GM12878 (cell line): ENCODE results near the gene NUDT6. TPM values are rescaled to one million over a fixed set of nuclear protein-coding genes. Genes with fewer than 3 reads are reported as not detected.

ENCODE experiments used
- ATAC-seq: fragments of 200-7000 bp; cut with Tn5 transposase; 3 replicates; pipeline ENCODE4 v1.9.1; 2020; ENCODE audit warnings: mild to moderate bottlenecking, moderate library complexity
- BruUV-seq: library from RNA; stranded (reverse); fragments of 400-500 nt; replicated peaks from 2 replicates; lab custom pipeline; 2021; lab: Mats Ljungman, UMichigan
- CTCF ChIA-PET: fragments of 300-600 bp; sonication (Branson Sonifier 250); formaldehyde crosslinking; extraction: SDS; loops from one replicate; lab custom pipeline; 2021; ENCODE audit warnings: inconsistent platforms; lab: Yijun Ruan, JAX
- POLR2A ChIA-PET: fragments of 350-600 bp; formaldehyde crosslinking; extraction: SDS; loops from one replicate; lab custom pipeline; 2021; ENCODE audit warnings: inconsistent platforms; lab: Charles Lee
- RAD21 ChIA-PET: fragments of 300-600 bp; sonication (Branson Sonifier 250); formaldehyde crosslinking; loops from one replicate; lab custom pipeline; 2023; ENCODE audit warnings: antibody characterized with exemption; ENCODE audit not compliant: unreplicated experiment; lab: Charles Lee
- SMC1A ChIA-PET: fragments of 300-600 bp; sonication (Branson Sonifier 250); formaldehyde crosslinking; loops from one replicate; lab custom pipeline; 2023; ENCODE audit not compliant: unreplicated experiment, uncharacterized antibody; lab: Charles Lee
- DNase-seq: peaks from one replicate; pipeline ENCODE4 v3.0.0-alpha.2; 2011; ENCODE audit warnings: low read depth, low spot score
- FAIRE-seq: peaks from 3 replicates; lab custom pipeline; 2011; peaks lifted over from hg19 to GRCh38; lab: Jason Lieb, UNC
- H2AFZ ChIP-seq: 2 replicates; pipeline ENCODE4 v1.6.0; 2011; ENCODE audit warnings: low read depth, low read length, control low read depth; ENCODE audit not compliant: control insufficient read depth
- H3K27ac ChIP-seq: 2 replicates; pipeline ENCODE4 v1.5.1; 2011; ENCODE audit warnings: control low read depth; ENCODE audit not compliant: control insufficient read depth, insufficient read depth
- H3K27me3 ChIP-seq, 2 experiments: replicated peaks in 1 of 2; 2 replicates each; pipeline versions ENCODE4 v1.6.0 to v1.6.1; 2011; ENCODE audit warnings: low read length in 1 of 2; ENCODE audit not compliant: control insufficient read depth in 2 of 2, insufficient read depth in 2 of 2
- H3K36me3 ChIP-seq, 2 experiments: 2 replicates each; pipeline ENCODE4 v1.5.1; 2011; ENCODE audit warnings: low read length in 1 of 2; ENCODE audit not compliant: control insufficient read depth in 2 of 2, insufficient read depth in 2 of 2
- H3K4me1 ChIP-seq: 2 replicates; pipeline ENCODE4 v1.6.1; 2011; ENCODE audit warnings: mild to moderate bottlenecking, low read length, moderate library complexity, mixed read lengths; ENCODE audit not compliant: control insufficient read depth, insufficient read depth
- H3K4me2 ChIP-seq: 2 replicates; pipeline ENCODE4 v1.6.0; 2011; ENCODE audit warnings: control low read depth; ENCODE audit not compliant: control insufficient read depth, insufficient read depth
- H3K4me3 ChIP-seq: fragments of 200-600 bp; sonication (generic); 2 replicates; pipeline ENCODE4 v1.5.1; 2016
- H3K79me2 ChIP-seq: 2 replicates; pipeline ENCODE4 v1.6.0; 2011; ENCODE audit warnings: low read length; ENCODE audit not compliant: control insufficient read depth, insufficient read depth
- H3K9ac ChIP-seq: 2 replicates; pipeline ENCODE4 v1.8.0; 2011; ENCODE audit warnings: low read length, control low read depth, mixed read lengths; ENCODE audit not compliant: control insufficient read depth, insufficient read depth
- H3K9me3 ChIP-seq: replicated peaks from 3 replicates; pipeline ENCODE4 v1.5.1; 2011; ENCODE audit warnings: mild to moderate bottlenecking, low read length; ENCODE audit not compliant: control insufficient read depth, insufficient read depth
- H4K20me1 ChIP-seq: 2 replicates; pipeline ENCODE4 v1.6.0; 2011; ENCODE audit not compliant: control insufficient read depth, insufficient read depth
- BCL11A ChIP-seq: IDR thresholded peaks from 2 replicates; pipeline ENCODE4 v1.6.1; 2011; ENCODE audit warnings: low read depth, low read length
- HDGF ChIP-seq: fragments of 450-650 bp; IDR thresholded peaks from 2 replicates; pipeline ENCODE4 v1.6.1; 2016; ENCODE audit warnings: antibody characterized with exemption
- PAX8 ChIP-seq: fragments of 450-650 bp; IDR thresholded peaks from 2 replicates; pipeline ENCODE4 v1.6.1; 2017; ENCODE audit warnings: mild to moderate bottlenecking, moderate library complexity
- PML ChIP-seq: IDR thresholded peaks from 2 replicates; pipeline ENCODE4 v1.6.1; 2012; ENCODE audit warnings: low read length, inconsistent platforms
- RB1 ChIP-seq: fragments of 450-650 bp; formaldehyde crosslinking; IDR thresholded peaks from 2 replicates; pipeline ENCODE4 v1.6.1; 2017; ENCODE audit warnings: mild to moderate bottlenecking, borderline replicate concordance
- SMAD5 ChIP-seq: IDR thresholded peaks from 2 replicates; pipeline ENCODE4 v1.6.1; 2016; ENCODE audit warnings: antibody characterized with exemption, low read depth
- SPI1 ChIP-seq: IDR thresholded peaks from 2 replicates; pipeline ENCODE4 v1.6.1; 2011; ENCODE audit warnings: low read depth, mild to moderate bottlenecking, low read length, moderate library complexity, borderline replicate concordance; ENCODE audit not compliant: insufficient read depth
- SREBF1 ChIP-seq: IDR thresholded peaks from 2 replicates; pipeline ENCODE4 v1.6.1; 2012; ENCODE audit warnings: mild to moderate bottlenecking, low read length
- STAT3 ChIP-seq: IDR thresholded peaks from 2 replicates; pipeline ENCODE4 v1.6.1; 2011; ENCODE audit warnings: low read depth, low read length, improper control_type of control experiment
- TCF3 ChIP-seq: IDR thresholded peaks from 2 replicates; pipeline ENCODE4 v1.6.1; 2012; ENCODE audit warnings: low read depth, mild to moderate bottlenecking, low read length, borderline replicate concordance; ENCODE audit not compliant: insufficient read depth
- WRNIP1 ChIP-seq: IDR thresholded peaks from 2 replicates; pipeline ENCODE4 v1.6.1; 2011; ENCODE audit warnings: low read depth, low read length, improper control_type of control experiment, borderline replicate concordance
- ZNF384 ChIP-seq: IDR thresholded peaks from 2 replicates; pipeline ENCODE4 v1.6.1; 2012; ENCODE audit warnings: low read depth, mild to moderate bottlenecking, low read length, improper control_type of control experiment, borderline replicate concordance
- WGBS: methylation state at CpG from one replicate; pipeline ENCODE4 v1.1.6; 2016; ENCODE audit warnings: low lambda C conversion rate; ENCODE audit not compliant: insufficient replicate concordance, insufficient coverage; ENCODE audit errors: missing lambda C conversion rate; 5-methylcytosine and 5-hydroxymethylcytosine counted together
- in situ Hi-C: fragments of 300-500 bp; cut with MboI; formaldehyde crosslinking; loops from 9 replicates; pipeline ENCODE4 v1.14.3; 2018; ENCODE audit warnings: mixed read lengths
- intact Hi-C: fragments of 100-400 bp; cut with micrococcal nuclease; formaldehyde crosslinking; loops from one replicate; pipeline ENCODE4 v1.14.2; 2022; ENCODE audit not compliant: unreplicated experiment
- polyA plus RNA-seq, 11 experiments: library from polyadenylated mRNA; depleted of rRNA in 4 of 11; unstranded in 6 of 11; stranded (reverse) in 5 of 11; fragments of >200 nt; fragmentation: Nextera tagmentation in 4 of 11; fragmentation: Illumina TruSeq in 1 of 11; extraction: Ambion mirVana in 4 of 11; extraction: Trizol in 1 of 11; gene quantifications; 1 replicate in 1 of 11; 2 replicates in 10 of 11; pipeline versions ENCODE4 v1.2.1 to v1.2.3, GENCODE V29; 2011 to 2016; ENCODE audit warnings: inconsistent platforms in 2 of 11, missing spikeins in 2 of 11, low read depth in 1 of 11
- total RNA-seq, 4 experiments: library from RNA; depleted of rRNA in 3 of 4; stranded (reverse); fragments of >200 nt in 3 of 4; fragmentation: Illumina TruSeq in 1 of 4; extraction: Trizol in 1 of 4; gene quantifications; 2 replicates each; pipeline versions ENCODE4 v1.2.1 to v1.2.3, GENCODE V29; 2013 to 2021
- TF ChIP-seq, protein P1 (sequence below): fragments of 450-650 bp; IDR thresholded peaks from 2 replicates; pipeline ENCODE4 v1.6.1; 2016; ENCODE audit warnings: mild to moderate bottlenecking, moderate library complexity, borderline replicate concordance
- TF ChIP-seq, protein P2 (sequence below): fragments of 450-650 bp; IDR thresholded peaks from 2 replicates; pipeline ENCODE4 v1.6.1; 2017; ENCODE audit warnings: borderline replicate concordance
- TF ChIP-seq, protein P3 (sequence below): IDR thresholded peaks from 2 replicates; pipeline ENCODE4 v1.6.1; 2011; ENCODE audit warnings: borderline replicate concordance, low read depth, mild to moderate bottlenecking, moderate library complexity, mixed read lengths, low read length; ENCODE audit not compliant: insufficient read depth; ENCODE audit errors: extremely low read length
- TF ChIP-seq, protein P4 (sequence below): IDR thresholded peaks from 2 replicates; pipeline ENCODE4 v1.6.1; 2011; ENCODE audit warnings: low read depth, low read length, improper control_type of control experiment, borderline replicate concordance
- TF ChIP-seq, protein P5 (sequence below): fragments of 450-650 bp; IDR thresholded peaks from 2 replicates; pipeline ENCODE4 v1.6.1; 2014; ENCODE audit warnings: mild to moderate bottlenecking

The NUDT6 gene
- total and polyA plus RNA-seq, 10 of the 15 experiments (the other 5 are each of a cell fraction or from before 2014, with no cell fraction given), result 3.9 to 12.4 (median 6.8) TPM

DNA sequence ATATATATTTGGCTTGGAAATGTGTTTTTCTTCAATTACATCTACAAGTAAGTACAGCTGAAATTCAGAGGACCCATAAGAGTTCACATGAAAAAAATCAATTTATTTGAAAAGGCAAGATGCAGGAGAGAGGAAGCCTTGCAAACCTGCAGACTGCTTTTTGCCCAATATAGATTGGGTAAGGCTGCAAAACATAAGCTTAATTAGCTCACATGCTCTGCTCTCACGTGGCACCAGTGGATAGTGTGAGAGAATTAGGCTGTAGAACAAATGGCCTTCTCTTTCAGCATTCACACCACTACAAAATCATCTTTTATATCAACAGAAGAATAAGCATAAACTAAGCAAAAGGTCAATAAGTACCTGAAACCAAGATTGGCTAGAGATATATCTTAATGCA, 26.1 kb downstream of the NUDT6 start:
- in situ Hi-C loops, result no loop called here
- CTCF ChIA-PET, result interaction anchor here (2.2 kb wide), 1 partner anchor 18 kb away, joined by 8 read pairs; no protein-coding TSS in a partner anchor
- H3K9ac ChIP-seq, result no peak overlapping the region
- H3K4me1 ChIP-seq, result no peaks in the 10 kb centered on the region
- DNase-seq (no peak), ATAC-seq (no peak), FAIRE-seq (no peak)
- BruUV-seq, result no TSS peak
- no peak overlapping the region for H2AFZ ChIP-seq
- H3K4me2 ChIP-seq, result no peak overlapping the region
- POLR2A ChIA-PET, result no interaction called here
- SMC1A ChIA-PET, result interaction anchor here (0.9 to 1.7 kb wide), 3 partner anchors 18 to 138 kb away, joined by 3 to 4 read pairs (median 3); no protein-coding TSS in a partner anchor
- H4K20me1 ChIP-seq, result no peaks in the 10 kb centered on the region
- no peaks in the 10 kb centered on the region for H3K9me3 ChIP-seq
- TF ChIP-seq STAT3 (no peak), HDGF (no peak), TCF3 (no peak), SMAD5 (no peak), PAX8 (no peak), WRNIP1 (no peak), BCL11A (no peak), RB1 (no peak), PML (no peak), ZNF384 (no peak), SREBF1 (no peak), SPI1 (no peak)
- TF ChIP-seq, protein P1, sequence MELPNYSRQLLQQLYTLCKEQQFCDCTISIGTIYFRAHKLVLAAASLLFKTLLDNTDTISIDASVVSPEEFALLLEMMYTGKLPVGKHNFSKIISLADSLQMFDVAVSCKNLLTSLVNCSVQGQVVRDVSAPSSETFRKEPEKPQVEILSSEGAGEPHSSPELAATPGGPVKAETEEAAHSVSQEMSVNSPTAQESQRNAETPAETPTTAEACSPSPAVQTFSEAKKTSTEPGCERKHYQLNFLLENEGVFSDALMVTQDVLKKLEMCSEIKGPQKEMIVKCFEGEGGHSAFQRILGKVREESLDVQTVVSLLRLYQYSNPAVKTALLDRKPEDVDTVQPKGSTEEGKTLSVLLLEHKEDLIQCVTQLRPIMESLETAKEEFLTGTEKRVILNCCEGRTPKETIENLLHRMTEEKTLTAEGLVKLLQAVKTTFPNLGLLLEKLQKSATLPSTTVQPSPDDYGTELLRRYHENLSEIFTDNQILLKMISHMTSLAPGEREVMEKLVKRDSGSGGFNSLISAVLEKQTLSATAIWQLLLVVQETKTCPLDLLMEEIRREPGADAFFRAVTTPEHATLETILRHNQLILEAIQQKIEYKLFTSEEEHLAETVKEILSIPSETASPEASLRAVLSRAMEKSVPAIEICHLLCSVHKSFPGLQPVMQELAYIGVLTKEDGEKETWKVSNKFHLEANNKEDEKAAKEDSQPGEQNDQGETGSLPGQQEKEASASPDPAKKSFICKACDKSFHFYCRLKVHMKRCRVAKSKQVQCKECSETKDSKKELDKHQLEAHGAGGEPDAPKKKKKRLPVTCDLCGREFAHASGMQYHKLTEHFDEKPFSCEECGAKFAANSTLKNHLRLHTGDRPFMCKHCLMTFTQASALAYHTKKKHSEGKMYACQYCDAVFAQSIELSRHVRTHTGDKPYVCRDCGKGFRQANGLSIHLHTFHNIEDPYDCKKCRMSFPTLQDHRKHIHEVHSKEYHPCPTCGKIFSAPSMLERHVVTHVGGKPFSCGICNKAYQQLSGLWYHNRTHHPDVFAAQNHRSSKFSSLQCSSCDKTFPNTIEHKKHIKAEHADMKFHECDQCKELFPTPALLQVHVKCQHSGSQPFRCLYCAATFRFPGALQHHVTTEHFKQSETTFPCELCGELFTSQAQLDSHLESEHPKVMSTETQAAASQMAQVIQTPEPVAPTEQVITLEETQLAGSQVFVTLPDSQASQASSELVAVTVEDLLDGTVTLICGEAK, result no peak
- TF ChIP-seq, protein P2, sequence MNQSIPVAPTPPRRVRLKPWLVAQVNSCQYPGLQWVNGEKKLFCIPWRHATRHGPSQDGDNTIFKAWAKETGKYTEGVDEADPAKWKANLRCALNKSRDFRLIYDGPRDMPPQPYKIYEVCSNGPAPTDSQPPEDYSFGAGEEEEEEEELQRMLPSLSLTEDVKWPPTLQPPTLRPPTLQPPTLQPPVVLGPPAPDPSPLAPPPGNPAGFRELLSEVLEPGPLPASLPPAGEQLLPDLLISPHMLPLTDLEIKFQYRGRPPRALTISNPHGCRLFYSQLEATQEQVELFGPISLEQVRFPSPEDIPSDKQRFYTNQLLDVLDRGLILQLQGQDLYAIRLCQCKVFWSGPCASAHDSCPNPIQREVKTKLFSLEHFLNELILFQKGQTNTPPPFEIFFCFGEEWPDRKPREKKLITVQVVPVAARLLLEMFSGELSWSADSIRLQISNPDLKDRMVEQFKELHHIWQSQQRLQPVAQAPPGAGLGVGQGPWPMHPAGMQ, result no peak
- TF ChIP-seq, protein P3, sequence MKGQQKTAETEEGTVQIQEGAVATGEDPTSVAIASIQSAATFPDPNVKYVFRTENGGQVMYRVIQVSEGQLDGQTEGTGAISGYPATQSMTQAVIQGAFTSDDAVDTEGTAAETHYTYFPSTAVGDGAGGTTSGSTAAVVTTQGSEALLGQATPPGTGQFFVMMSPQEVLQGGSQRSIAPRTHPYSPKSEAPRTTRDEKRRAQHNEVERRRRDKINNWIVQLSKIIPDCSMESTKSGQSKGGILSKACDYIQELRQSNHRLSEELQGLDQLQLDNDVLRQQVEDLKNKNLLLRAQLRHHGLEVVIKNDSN, result no peak
- TF ChIP-seq, protein P4, sequence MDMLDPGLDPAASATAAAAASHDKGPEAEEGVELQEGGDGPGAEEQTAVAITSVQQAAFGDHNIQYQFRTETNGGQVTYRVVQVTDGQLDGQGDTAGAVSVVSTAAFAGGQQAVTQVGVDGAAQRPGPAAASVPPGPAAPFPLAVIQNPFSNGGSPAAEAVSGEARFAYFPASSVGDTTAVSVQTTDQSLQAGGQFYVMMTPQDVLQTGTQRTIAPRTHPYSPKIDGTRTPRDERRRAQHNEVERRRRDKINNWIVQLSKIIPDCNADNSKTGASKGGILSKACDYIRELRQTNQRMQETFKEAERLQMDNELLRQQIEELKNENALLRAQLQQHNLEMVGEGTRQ, result no peak
- TF ChIP-seq, protein P5, sequence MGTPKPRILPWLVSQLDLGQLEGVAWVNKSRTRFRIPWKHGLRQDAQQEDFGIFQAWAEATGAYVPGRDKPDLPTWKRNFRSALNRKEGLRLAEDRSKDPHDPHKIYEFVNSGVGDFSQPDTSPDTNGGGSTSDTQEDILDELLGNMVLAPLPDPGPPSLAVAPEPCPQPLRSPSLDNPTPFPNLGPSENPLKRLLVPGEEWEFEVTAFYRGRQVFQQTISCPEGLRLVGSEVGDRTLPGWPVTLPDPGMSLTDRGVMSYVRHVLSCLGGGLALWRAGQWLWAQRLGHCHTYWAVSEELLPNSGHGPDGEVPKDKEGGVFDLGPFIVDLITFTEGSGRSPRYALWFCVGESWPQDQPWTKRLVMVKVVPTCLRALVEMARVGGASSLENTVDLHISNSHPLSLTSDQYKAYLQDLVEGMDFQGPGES, result no peak
- H3K79me2 ChIP-seq, result no peaks in the 10 kb centered on the region
- intact Hi-C loops, result no loop called here
- RAD21 ChIA-PET, result interaction anchor here (1.1 to 1.4 kb wide), 2 partner anchors 18 to 25 kb away, joined by 3 to 5 read pairs; no protein-coding TSS in a partner anchor
- H3K4me3 ChIP-seq, result no peak overlapping the region
- no peaks in the 10 kb centered on the region for H3K27me3 ChIP-seq
- WGBS, result 97% methylated on average over 1 of the region's 1 CpG
- no peaks in the 10 kb centered on the region for H3K36me3 ChIP-seq
- H3K27ac ChIP-seq, result no peak overlapping the region
